GM21576 (cell line): ENCODE data around the gene GOLGA6L24.
"Not testable (repeated sequence)": the region's sequence is repeated elsewhere in the genome, so short reads cannot be mapped to it uniquely, and the experiment has no call there.

Experiments
- ATAC-seq: cut with Tn5 transposase; IDR thresholded peaks from one replicate; pipeline ENCODE4 v1.9.1; 2021; ENCODE audit warnings: mild to moderate bottlenecking, moderate library complexity; ENCODE audit not compliant: unreplicated experiment

Gene GOLGA6L24, protein sequence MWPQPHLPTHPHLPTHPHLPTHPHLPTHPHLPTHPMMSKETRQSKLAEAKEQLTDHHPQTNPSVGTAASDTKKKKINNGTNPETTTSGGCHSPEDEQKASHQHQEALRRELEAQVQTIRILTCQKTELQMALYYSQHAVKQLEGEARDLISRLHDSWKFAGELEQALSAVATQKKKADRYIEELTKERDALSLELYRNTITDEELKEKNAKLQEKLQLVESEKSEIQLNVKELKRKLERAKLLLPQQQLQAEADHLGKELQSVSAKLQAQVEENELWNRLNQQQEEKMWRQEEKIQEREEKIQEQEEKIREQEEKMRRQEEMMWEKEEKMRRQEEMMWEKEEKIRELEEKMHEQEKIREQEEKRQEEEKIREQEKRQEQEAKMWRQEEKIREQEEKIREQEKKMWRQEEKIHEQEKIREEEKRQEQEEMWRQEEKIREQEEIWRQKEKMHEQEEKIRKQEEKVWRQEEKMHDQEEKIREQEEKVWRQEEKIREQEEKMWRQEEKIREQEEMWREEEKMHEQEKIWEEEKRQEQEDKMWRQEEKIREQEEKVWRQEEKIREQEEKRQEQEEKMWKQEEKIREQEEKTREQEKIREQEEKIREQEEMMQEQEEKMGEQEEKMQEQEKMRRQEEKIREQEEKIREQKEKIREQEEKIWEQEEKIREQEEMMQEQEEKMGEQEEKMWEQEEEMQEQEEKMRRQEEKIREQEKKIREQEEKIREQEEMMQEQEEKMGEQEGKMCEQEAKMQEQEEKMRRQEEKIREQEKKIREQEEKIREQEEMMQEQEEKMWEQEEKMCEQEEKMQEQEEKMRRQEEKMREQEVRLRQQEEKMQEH

DNA sequence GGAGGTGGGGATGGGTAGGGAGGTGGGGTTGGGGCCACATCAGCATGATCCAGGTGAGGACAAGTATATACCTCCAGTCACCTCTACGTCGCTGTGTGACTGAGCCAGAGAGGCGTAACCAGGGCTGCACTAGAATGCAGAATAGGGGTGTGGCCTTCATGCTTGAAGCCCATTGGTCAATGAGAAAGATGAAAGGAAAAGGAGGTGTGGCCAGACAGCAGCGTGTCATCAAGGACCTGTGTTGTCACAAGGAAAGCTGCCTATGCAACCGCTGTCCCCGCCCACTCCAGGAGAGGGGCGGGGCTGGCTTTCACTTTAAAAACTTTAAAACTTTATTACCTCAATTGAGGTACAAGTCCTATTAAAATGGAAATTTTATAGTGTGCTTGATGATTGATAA is at the start of gene GOLGA6L24:
Gene GOLGA6L24, minus strand, starts transcription at position 101 of the 400 bp plus-strand sequence. Its CDS starts 61 bp downstream, at position 40.
- not testable (repeated sequence) for ATAC-seq

DNA sequence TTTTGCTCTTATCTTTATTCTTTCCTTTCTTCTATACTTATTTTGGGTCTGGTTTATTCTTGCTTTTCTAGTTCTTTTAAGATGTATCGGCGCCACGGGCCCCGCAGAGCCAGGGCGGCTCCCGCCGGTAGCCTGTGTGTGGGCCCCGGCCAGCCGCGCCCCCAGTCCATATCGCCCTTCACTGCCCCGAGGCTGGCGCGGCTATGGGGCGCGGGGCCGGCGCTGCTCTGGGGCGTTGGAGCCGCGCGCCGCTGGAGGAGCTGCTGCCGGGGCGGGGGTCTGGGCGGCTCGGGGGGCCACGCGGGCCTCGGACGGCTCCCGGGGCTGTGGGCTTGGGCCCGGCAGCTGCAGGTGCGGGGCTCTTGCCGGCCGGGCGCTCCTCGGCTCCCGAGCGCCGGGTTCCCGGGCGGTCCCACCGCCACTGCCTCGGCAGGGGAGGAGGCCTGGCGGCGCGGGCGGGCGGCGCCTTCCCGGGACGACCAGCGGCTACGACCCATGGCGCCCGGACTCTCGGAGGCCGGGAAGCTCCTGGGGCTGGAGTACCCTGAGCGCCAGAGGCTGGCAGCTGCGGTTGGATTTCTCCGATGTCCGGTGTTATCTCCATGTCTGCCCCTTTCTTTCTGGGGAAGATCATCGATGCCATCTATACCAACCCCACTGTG is 45.0 kb upstream of the GOLGA6L24 start:
- not testable (repeated sequence) for ATAC-seq

DNA sequence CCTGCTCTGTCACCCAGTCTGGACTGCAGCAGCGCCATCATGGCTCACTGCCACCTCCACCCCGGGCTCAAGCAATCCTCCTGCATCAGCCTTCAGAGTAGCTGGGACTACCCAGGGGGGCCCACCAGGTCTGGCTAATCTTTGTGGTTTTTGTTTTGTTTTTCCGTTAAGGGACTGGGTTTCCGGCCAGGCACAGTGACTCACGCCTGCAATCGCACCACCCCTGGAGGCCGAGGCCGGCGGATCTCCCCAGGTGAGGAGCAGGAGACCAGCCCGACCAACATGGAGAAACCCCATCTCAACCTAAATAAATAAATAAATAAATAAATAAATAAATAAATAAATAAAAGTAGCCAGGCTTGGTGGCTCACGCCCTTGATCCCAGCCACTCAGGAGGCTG is 38.1 kb upstream of the GOLGA6L24 start:
- ATAC-seq, result not testable (repeated sequence)

DNA sequence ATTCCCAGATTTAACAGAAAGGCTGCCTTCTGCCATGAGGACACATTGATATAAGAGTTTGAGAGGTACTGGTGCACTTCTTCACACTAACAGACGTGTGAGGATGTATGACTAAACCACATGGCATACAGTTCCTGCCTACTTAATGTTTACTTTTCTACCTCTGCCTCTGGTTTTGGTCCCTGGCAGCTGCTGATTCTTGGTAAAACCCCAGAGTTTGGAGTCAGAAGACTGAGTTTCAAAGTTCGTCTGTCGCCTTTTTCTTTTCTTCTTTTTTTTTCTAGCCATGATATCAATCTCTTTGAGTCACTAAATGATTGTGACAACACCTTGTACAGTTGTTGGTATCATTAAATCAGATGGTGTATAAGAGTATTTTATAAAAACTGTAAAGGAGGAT is 22.2 kb upstream of the GOLGA6L24 start:
- not testable (repeated sequence) for ATAC-seq

DNA sequence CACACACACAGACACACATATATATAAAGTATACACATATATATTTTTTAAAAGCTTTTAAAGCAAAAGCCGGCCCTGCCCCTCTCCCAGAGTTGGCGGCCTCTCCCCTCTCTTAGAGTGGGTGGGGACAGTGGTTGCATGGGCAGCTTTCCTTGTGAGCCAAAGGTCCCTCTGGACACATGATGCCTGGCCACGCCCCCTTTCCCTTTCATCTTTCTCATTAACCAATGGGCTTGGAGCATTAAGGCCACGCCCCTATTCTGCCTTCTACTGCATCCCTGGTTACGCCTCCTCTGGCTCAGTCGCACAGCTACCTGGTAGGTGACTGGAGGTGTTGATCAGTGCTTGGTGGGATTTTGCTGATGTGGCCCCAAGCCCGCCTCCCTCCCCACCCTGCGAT is 20.5 kb upstream of the GOLGA6L24 start, which contains the start of gene GOLGA8F:
Gene GOLGA8F, plus strand, starts transcription at position 301 of the 400 bp plus-strand sequence. Its CDS starts 98 bp downstream, at position 399.
- not testable (repeated sequence) for ATAC-seq

DNA sequence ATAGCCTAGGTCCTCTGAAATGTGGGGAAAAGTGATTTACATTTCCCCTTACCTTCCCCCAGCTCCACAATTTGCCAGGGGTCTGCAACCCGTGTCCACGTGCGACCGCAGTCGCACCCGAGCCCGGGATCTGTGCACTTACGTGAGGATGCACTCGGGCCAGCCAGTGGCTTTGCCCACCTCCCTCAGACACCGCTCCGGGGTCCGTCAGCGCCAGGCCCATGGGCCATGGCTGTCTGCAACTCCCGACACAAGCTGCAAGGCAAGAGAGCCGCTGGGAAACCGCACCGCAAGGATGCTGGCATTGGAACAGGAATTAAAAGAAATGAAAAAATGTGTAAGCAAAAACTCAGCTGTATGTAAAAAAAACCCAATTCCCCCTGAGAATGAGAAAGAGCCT is 7.6 kb upstream of the GOLGA6L24 start:
- not testable (repeated sequence) for ATAC-seq

DNA sequence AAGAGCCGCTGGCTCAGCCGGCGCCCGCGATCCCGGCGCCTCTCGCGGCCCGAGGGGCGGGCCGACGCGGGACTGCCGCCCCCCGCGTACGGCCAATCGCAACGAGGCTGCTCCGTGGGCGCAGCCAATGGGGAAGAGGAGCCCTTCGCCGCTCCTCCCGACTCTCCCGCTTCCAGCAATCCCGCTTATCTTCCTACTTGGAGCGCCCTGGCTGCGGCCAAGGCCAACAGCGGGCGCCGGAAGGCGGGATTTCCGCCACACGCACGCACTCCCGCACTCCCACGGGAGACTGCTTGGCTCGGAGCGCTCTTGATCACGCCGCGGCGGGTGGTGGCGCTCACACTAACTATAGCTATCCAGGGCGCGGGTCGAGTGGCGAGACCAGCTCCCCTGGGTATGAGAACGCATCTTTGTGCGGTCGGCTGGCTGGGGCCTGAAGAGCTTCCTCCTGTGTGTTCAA is 35.7 kb downstream of the GOLGA6L24 start, which contains the start of gene HERC2:
Gene HERC2, minus strand, starts transcription at position 51 of the 460 bp plus-strand sequence. CDS start 746 bp downstream, outside the sequence.
- ATAC-seq, result not testable (repeated sequence)

DNA sequence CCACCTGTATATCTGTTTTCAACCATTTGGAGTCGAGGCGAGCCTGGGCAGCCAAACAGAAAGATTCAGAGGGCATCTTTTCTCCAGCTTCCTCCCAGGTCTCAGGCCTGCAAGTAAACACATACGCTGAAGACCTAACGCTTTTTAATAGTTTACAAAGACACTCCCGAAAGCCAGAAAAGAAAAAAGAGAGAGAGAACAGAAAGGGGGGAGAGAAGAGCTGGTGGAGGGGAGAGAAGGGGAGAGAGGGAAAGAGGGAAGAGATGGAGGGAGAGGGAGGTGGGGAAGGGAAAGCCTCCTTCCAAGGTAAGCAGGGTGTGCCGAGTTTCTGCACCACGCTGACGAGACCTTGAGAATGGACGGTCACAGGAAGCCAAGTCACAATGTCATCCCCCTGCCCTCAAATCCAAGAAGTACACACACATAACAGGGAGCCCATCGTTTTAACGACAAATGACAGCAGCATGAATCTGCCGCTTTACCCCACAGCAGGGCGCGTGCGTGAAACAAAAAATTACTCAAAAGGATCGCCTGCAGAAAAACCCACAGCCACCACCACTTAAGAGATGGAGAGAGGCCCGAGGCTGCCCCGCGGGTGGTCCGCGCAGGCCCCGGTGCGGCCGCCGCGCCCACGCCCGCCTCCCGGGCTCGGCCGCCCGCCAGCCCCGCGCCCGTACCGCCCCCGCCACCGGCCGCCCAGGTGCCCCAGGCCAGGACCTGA is 36.4 kb downstream of the GOLGA6L24 start:
- not testable (repeated sequence) for ATAC-seq

DNA sequence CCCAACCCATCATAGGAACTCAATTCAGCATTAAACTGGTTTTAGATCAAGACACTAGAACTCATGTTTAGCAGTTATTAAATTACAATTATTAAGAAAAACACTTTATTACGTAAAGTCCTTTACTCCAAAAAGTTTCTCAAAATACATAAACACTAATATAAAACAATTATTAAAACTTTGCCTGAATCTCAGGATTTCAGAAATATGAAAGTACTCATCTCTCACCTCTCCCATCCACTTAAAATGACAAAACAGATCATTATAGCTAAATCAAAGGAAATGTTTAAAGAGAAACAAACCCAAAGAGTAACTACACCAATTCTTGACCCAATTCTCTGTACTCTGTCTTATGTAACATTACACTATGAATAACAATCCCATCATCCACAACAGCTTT is 38.2 kb downstream of the GOLGA6L24 start:
- ATAC-seq, result not testable (repeated sequence)

DNA sequence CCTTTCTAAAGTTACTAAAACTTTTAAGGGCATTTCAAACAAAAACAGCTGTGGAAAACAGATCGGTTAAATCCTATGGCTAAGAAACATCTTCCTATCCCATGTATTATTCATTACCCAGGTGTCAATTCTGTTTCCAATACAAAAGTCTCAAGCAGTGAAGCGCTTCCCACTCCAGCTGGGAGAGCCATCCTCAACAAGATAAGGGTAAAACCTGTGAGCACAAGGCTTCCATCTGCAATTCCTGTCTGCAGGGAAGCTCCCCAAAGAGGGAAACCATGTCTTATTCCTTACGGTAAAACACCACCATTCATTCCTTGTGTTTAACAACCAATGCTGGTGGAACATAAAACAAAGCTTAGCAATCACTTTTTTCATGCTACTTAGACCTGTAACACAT is 39.1 kb downstream of the GOLGA6L24 start:
- ATAC-seq, result not testable (repeated sequence)

DNA sequence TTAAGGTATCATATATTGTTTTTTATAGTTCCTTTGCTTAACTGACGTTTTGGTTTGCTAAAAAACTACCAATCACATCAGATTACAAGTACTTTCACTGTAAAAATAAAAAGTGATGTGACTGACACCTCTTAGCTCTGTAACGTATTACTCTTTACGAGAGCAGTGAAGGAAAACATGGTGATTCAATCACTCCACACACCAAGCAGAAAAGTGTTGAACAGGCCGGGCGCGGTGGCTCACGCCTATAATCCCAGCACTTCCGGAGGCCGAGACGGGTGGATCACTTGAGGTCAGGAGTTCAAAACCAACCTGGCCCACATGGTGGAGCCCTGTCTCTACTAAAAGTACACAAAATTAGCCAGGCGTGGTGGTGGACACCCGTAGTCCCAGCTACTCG is 39.8 kb downstream of the GOLGA6L24 start:
- not testable (repeated sequence) for ATAC-seq

DNA sequence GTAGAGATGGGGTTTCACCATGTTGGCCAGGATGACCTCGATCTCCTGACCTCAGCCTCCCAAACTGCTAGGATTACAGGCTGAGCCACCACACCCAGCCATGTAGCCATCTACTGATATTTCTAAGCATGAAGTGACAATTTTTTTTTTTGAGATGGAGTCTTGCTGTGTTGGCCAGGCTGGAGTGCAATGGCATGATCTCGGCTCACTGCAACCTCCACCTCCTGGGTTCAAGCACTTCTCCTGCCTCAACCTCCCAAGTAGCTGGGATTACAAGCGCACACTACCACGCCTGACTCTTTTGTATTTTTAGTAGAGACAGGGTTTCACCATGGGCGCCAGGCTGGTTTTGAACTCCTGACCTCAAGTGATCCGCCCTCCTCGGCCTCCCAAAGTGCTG is 40.9 kb downstream of the GOLGA6L24 start:
- not testable (repeated sequence) for ATAC-seq

DNA sequence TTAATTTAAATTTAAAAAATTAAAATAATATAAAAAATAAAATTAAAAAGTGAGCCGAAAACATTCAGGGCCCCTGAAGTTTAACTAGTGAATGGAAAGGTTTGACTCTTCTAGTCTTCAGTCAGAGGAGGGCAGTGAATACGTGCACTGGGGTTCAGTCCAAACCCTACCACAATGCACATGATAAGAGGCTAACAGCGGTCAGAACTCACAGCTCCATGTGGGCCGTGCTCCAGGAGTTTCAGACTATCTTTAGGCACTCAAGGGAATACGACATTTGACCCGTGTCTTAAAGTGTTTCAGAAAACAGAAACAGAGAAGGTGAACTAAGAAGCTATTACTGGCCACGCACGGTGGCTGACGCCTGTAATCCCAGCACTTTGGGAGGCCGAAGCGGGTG is 47.4 kb downstream of the GOLGA6L24 start:
- ATAC-seq, result not testable (repeated sequence)

DNA sequence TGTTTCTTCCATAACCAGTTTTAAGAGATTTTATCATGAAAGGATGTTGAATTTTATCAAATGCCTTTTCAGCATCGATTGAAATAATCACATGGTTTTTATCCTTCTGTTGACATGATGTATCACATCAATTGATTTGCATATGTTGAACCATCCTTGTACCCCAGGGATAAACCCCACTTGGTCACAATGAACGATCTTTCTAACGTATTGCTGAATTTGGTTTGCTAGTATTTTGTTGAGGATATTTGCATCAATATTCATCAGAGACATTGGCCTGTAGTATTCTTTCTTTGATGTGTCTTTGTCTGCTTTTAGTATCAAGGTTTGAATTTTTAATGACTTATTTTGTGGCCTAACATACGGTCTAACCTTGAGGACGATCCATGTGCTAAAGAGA is 49.2 kb downstream of the GOLGA6L24 start:
- ATAC-seq, result not testable (repeated sequence)
